Stimulated activated CD4-positive, alpha-beta T cell treated with anti-CD3 and anti-CD28 coated beads, Interleukin-4, amount 100 ng/mL, for 48 hours (primary cell): ENCODE data around the gene GPRC5D.

ENCODE experiments used
- DNase-seq, 2 donors: peaks; one replicate each; pipeline ENCODE4 v3.0.0-alpha.2; 2020; ENCODE audit warnings: low read depth in 2 of 2

Gene GPRC5D

DNA sequence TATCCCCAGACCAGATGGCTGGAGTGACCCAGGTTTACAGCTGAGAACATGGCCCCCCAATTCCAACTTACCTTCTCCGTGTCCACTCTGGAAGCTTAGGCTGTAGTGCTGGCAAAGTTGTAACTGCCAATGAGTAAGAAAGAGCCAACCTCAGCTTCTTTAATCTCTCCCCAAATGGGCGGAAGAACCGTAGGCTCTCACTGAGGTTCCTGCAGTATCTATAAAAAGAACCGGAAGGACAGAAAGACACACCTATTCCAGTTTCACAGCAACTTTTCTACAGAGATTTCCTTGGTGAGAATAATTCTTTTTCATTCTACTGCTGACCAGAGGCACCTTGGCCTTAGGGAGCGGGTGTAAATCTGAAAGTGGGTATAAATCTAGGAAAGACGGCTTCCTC is at the start of gene GPRC5D:
Gene GPRC5D, minus strand, starts transcription at position 135 of the 400 bp plus-strand sequence. CDS start 1,786 bp downstream, outside the sequence.
- DNase-seq: no peak

- DNase-seq: no peak
These were observed 49.7 kb upstream of the GPRC5D start for GRCh38 chr12:13001775-13002040.

DNA sequence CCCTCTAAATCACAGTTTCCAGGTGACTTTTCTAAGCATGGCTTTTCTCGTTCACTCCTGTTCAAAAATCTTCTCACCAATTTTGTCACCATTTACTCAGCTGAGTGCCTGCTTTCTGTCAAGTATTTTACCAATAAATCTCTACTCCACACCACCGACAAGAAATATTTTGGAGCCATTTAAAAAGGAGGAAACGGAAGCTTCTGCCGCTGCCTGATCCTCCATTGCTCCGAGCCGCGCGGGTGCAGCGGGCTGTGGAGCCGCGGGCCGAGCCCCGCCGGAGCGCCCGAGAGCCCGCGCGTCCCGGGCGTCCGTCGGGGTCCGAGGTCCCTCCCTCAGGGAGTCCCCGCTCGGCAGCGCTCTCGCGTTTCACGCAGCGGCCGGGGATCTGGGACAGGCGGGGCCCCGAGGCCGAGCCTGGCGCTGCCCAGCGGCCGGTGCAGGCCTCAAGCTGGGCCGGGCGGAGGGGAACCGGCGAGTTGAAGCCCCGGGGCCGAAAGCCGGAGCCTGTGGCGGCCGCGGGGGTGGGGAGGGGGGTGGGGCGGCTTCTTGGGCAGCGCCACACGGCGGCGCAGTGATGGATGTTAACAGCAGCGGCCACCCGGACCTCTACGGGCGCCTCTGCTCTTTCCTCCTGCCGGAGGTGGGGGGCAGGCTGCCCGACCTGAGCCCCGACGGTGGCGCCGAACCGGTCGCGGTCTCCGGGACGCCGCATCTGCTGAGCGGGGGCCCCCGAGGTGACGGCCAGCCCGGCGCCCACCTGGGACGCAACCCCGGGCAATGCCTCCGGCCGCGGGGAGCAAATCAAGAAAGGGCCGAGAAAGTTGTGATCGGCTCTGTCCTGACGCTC is 49.2 kb upstream of the GPRC5D start:
- DNase-seq: peak; percentile 12 to 17

DNA sequence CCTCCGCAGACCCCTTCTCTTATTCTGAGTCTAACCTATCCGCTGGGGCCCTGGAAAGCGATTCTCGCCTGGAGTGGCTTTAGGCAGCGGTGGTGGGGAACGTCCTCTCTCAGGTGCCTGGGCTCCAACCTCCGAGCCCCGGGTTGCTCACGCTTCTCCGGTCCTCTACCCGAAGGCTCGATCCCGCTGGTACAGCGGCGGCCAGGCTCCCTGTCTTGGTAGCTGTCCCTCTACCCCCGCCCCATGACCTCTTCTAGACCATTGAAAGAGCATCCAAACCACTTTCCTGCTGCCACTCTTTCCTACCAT is 48.6 kb upstream of the GPRC5D start:
- no peak for DNase-seq

GRCh38 chr12:12999959-13000615 is 48.1 kb upstream of the GPRC5D start, which contains the start of gene HEBP1:
Gene HEBP1 (minus strand): TSS chr12:13000265. CDS start chr12:13000114, 151 bp downstream.
- peak; percentile 95 to 99 for DNase-seq

GRCh38 chr12:12999271-12999958 is 47.4 kb upstream of the GPRC5D start:
- DNase-seq: no peak

DNA sequence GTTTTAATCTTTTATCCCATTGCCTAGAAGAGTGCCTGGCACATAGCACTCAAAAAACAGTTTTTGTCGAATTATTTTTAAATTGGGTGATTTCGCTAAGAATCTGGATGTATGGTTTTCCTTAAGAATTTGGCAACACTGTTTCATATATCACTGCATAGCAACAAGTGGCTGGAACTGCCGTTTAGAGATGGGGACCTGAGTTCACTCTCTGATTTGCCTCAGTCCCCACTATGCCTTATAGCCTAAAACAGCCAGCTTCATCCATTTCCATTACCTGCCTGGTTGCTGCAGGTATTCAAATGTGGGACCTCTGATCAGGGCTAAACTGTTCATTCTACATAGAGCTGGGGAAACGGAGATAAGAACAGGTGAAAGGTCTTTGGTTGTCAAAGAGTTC is 46.3 kb upstream of the GPRC5D start:
- no peak for DNase-seq

GRCh38 chr12:12997734-12998133 is 45.8 kb upstream of the GPRC5D start:
- DNase-seq: no peak

- DNase-seq: no peak
These were observed 45.2 kb upstream of the GPRC5D start for GRCh38 chr12:12997156-12997555.

GRCh38 chr12:12996209-12996608 is 44.2 kb upstream of the GPRC5D start:
- no peak for DNase-seq

GRCh38 chr12:12995088-12995487 is 43.1 kb upstream of the GPRC5D start:
- no peak for DNase-seq

GRCh38 chr12:12993367-12993766 is 41.4 kb upstream of the GPRC5D start:
- no peak for DNase-seq

DNA sequence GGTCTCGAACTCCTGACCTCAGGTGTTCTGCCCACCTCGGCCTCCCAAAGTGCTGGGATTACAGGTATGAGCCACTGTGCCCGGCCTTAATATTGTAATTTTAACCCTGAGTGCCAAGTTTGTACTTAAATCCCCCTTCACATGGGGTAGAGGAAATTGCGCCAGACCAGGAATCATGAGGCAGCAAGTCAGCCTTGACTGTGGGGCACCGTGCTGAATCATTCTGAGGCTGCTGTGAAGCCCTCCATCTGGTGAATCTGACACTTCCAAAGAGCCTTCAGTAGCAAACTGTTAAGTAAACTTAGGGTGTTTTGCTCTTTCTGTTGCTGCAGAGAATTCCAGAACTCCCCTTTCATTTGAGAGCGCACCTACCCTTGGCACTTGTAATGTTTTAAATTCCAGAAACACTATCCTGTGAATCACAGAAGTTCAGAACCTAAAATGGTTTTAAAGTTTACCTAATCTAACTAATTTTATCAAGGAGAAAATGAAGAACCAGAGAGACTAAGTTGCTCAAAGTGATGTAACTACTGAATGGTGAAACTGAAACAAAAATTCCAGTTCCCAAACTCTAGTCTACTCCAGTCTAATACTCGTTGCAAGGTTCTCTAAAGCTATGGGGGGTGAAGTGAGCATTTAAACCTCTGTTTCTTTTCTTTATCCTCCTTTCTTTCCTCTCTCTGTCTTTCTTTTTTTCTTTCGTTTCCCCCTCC is 40.6 kb upstream of the GPRC5D start:
- no peak for DNase-seq

- DNase-seq: no peak
These were observed 38.9 kb upstream of the GPRC5D start for GRCh38 chr12:12990700-12991468.

GRCh38 chr12:12987421-12987820 is 35.5 kb upstream of the GPRC5D start:
- DNase-seq: no peak

DNA sequence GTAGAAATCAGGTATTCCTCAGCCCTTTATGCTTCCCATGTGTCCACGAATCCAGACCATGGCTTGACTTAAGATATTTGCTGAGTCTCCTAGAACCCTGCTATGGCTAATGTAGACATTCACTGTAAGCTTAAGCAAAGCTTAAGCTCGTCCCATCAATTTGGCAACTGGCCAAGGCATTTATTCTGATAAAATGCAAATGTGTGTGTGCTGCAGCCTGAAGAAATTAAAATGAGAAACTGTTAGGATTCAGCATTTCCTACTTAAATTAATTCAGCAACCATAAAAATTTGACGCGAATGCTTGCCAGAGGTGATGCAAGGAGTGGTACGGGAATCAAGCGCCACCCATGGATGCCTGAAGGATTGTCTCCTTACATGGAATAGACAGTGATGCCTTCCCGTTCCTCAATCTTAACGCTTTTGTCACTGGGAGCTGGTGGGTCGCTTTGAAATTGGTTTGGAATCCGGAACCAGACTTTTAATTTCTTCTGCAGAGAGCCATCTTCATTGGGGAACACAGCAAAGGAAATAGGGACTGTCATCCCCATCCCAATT is 34.9 kb upstream of the GPRC5D start:
- no peak for DNase-seq

- no peak for DNase-seq
These were observed 33.9 kb upstream of the GPRC5D start for GRCh38 chr12:12985817-12986408.

GRCh38 chr12:12984149-12984548 is 32.2 kb upstream of the GPRC5D start:
- no peak for DNase-seq

DNA sequence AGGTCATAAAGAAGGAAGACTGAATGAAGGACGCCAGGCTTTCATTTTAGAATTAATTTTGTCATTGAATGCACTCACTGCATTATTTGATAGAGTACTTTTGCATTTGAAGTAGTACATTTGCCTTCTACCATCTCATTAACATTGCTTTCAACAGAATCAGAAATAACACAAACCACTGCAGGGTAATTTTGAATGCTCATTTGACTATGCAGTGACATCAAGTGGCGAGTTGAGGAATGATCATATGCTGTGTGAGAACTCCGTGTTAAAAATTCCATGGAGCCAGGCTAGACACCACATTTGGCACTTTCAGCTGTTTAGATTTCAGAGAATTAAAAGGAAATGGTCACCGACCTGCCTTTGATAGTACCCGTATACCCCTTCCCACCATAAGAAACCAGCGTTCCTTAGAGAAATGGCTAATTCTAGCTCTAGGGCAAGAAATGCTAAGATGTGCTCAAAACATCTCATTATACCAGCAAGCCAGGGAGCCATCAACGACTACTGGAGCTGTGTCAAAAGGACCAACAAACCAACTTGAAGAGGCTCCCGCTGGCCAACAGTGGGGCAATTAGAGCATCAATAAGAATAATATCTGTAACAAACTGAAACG is 31.6 kb upstream of the GPRC5D start:
- DNase-seq: no peak

DNA sequence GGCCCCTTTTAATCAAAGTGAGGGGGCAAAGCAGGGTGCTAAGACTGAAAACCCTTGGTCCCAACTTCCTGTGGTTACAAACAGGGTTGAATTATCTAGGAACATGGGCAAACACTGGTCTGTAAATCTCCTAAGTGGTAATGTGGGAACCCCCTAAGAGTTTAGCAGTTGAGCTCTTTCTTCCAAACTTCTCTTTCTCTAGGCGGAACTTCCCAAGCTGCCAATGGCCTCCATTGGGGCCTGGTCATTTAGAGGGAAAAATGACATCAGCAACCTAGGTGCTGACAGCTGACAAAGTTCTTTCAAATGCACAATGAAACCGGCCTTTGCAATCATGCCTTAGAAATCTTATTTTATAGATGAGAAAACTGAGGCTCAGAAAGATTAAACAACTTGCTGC is 30.4 kb upstream of the GPRC5D start:
- DNase-seq: no peak
